Measurements from ENCODE around the gene SPPL3.

The SPPL3 gene

GRCh38 chr12:120853188-120853587, 51.0 kb downstream of the SPPL3 start:
- Histone ChIP-seq H3K4me3 (replicated peaks; ENCODE audit: low read depth, low read length) (no peak overlapping the region), H3K27me3 (replicated peaks; ENCODE audit: control insufficient read depth, insufficient read depth, low read length) (no peaks in the 10 kb centered on the region), H3K36me3 (ENCODE audit: control insufficient read depth, insufficient read depth, low read length) (no peaks in the 10 kb centered on the region; the same call in 1 of the 2 replicates)
- DNase-seq (ENCODE audit: extremely low read depth, insufficient read length): no peak
- TF ChIP-seq CTCF (IDR thresholded peaks at IDR 0.05; ENCODE audit: insufficient read depth, low read length, poor library complexity, severe bottlenecking): no peak

GRCh38 chr12:120851944-120852343, 52.2 kb downstream of the SPPL3 start:
- no peak for TF ChIP-seq CTCF (IDR thresholded peaks at IDR 0.05; ENCODE audit: insufficient read depth, low read length, poor library complexity, severe bottlenecking)
- H3K4me3 ChIP-seq (replicated peaks; ENCODE audit: low read depth, low read length): no peak overlapping the region; the same call in 1 of the 2 replicates
- no peaks in the 10 kb centered on the region for H3K27me3 ChIP-seq (replicated peaks; ENCODE audit: control insufficient read depth, insufficient read depth, low read length)
- DNase-seq (ENCODE audit: extremely low read depth, insufficient read length): no peak
- H3K36me3 ChIP-seq (ENCODE audit: control insufficient read depth, insufficient read depth, low read length): no peaks in the 10 kb centered on the region; the same call in 1 of the 2 replicates

GRCh38 chr12:120851444-120851843, 52.7 kb downstream of the SPPL3 start:
- H3K27me3 ChIP-seq (replicated peaks; ENCODE audit: control insufficient read depth, insufficient read depth, low read length): no peaks in the 10 kb centered on the region
- H3K36me3 ChIP-seq (ENCODE audit: control insufficient read depth, insufficient read depth, low read length): no peaks in the 10 kb centered on the region; the same call in 1 of the 2 replicates
- DNase-seq (ENCODE audit: extremely low read depth, insufficient read length): peak; percentile 47
- TF ChIP-seq CTCF (IDR thresholded peaks at IDR 0.05; ENCODE audit: insufficient read depth, low read length, poor library complexity, severe bottlenecking): no peak
- H3K4me3 ChIP-seq (replicated peaks; ENCODE audit: low read depth, low read length): no peak overlapping the region; the same call in 1 of the 2 replicates

GRCh38 chr12:120849765-120850164, 54.4 kb downstream of the SPPL3 start:
- no peak for DNase-seq (ENCODE audit: extremely low read depth, insufficient read length)
- H3K36me3 ChIP-seq (ENCODE audit: control insufficient read depth, insufficient read depth, low read length): no peaks in the 10 kb centered on the region; the same call in 1 of the 2 replicates
- H3K4me3 ChIP-seq (replicated peaks; ENCODE audit: low read depth, low read length): no peak overlapping the region
- TF ChIP-seq CTCF (IDR thresholded peaks at IDR 0.05; ENCODE audit: insufficient read depth, low read length, poor library complexity, severe bottlenecking): no peak
- H3K27me3 ChIP-seq (replicated peaks; ENCODE audit: control insufficient read depth, insufficient read depth, low read length): no peaks in the 10 kb centered on the region

- TF ChIP-seq CTCF (IDR thresholded peaks at IDR 0.05; ENCODE audit: insufficient read depth, low read length, poor library complexity, severe bottlenecking): no peak
- no peak overlapping the region for H3K4me3 ChIP-seq (replicated peaks; ENCODE audit: low read depth, low read length)
- DNase-seq (ENCODE audit: extremely low read depth, insufficient read length): peak; percentile 55
- H3K36me3 ChIP-seq (ENCODE audit: control insufficient read depth, insufficient read depth, low read length): no peaks in the 10 kb centered on the region; the same call in 1 of the 2 replicates
- no peaks in the 10 kb centered on the region for H3K27me3 ChIP-seq (replicated peaks; ENCODE audit: control insufficient read depth, insufficient read depth, low read length)
Measured at GRCh38 chr12:120847814-120848213, 56.3 kb downstream of the SPPL3 start.

GRCh38 chr12:120847392-120847791, 56.8 kb downstream of the SPPL3 start:
- no peak for TF ChIP-seq CTCF (IDR thresholded peaks at IDR 0.05; ENCODE audit: insufficient read depth, low read length, poor library complexity, severe bottlenecking)
- no peak for DNase-seq (ENCODE audit: extremely low read depth, insufficient read length)
- no peaks in the 10 kb centered on the region for H3K27me3 ChIP-seq (replicated peaks; ENCODE audit: control insufficient read depth, insufficient read depth, low read length)
- H3K4me3 ChIP-seq (replicated peaks; ENCODE audit: low read depth, low read length): no peak overlapping the region
- H3K36me3 ChIP-seq (ENCODE audit: control insufficient read depth, insufficient read depth, low read length): no peaks in the 10 kb centered on the region; the same call in 1 of the 2 replicates
